ENCODE measurements around the gene MYRF.

MYRF gene

DNA sequence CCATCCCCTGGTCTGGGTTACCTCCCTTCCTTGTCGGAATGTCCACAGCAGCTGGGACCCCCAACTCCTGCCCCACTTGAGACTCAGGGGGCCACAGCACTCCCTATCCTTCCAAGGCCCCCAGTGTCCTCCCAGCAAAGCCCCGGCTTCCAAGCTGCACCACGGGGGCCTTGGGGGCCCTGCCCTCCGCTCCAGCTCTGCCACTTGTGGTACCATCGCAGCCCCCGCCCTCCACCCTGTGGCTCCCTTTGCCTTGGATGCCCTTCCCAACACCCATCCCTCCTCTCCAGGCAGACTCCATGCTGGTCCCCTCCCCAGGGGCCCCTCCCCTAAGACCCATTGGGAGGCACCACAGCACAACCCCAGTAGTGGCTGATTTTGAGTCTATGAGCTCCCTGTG is 22.7 kb downstream of the MYRF start:
- H3K27ac ChIP-seq: no peak overlapping the region
- H3K9me3 ChIP-seq (ENCODE audit: low read depth, low read length): no peaks in the 10 kb centered on the region
- no peak overlapping the region for H3K9ac ChIP-seq (ENCODE audit: insufficient read length)
- H3K36me3 ChIP-seq (ENCODE audit: insufficient read depth, low read length): no peaks in the 10 kb centered on the region
- H3K4me3 ChIP-seq: no peak overlapping the region
- no peak for DNase-seq (ENCODE audit: low read depth, low spot score)
- no peak for TF ChIP-seq FOXP2 (optimal IDR thresholded peaks at IDR 0.05; ENCODE audit: control extremely low read depth, extremely low read length, insufficient read depth)
- no peak for TF ChIP-seq EZH2 (IDR thresholded peaks at IDR 0.05)
- no peak for TF ChIP-seq POLR2AphosphoS5 (IDR thresholded peaks at IDR 0.05; ENCODE audit: borderline replicate concordance, low read depth, low read length)

- Histone ChIP-seq H3K9me3 (ENCODE audit: low read depth, low read length) (no peaks in the 10 kb centered on the region), H3K27ac (no peak overlapping the region), H3K4me3 (no peak overlapping the region), H3K9ac (ENCODE audit: insufficient read length) (no peak overlapping the region), H3K36me3 (ENCODE audit: insufficient read depth, low read length) (no peaks in the 10 kb centered on the region)
- no peak for TF ChIP-seq EZH2 (IDR thresholded peaks at IDR 0.05)
- no peak for TF ChIP-seq POLR2AphosphoS5 (IDR thresholded peaks at IDR 0.05; ENCODE audit: borderline replicate concordance, low read depth, low read length)
- TF ChIP-seq FOXP2 (optimal IDR thresholded peaks at IDR 0.05; ENCODE audit: control extremely low read depth, extremely low read length, insufficient read depth): no peak
- DNase-seq (ENCODE audit: low read depth, low spot score): no peak
Measured at GRCh38 chr11:61775606-61776554, 23.4 kb downstream of the MYRF start.

GRCh38 chr11:61776561-61777075 is 24.2 kb downstream of the MYRF start:
- Histone ChIP-seq H3K4me3 (no peak overlapping the region), H3K27ac (no peak overlapping the region), H3K9me3 (ENCODE audit: low read depth, low read length) (no peaks in the 10 kb centered on the region), H3K9ac (ENCODE audit: insufficient read length) (no peak overlapping the region), H3K36me3 (ENCODE audit: insufficient read depth, low read length) (no peaks in the 10 kb centered on the region)
- DNase-seq (ENCODE audit: low read depth, low spot score): no peak
- TF ChIP-seq EZH2 (IDR thresholded peaks at IDR 0.05): no peak
- TF ChIP-seq FOXP2 (optimal IDR thresholded peaks at IDR 0.05; ENCODE audit: control extremely low read depth, extremely low read length, insufficient read depth): no peak
- TF ChIP-seq POLR2AphosphoS5 (IDR thresholded peaks at IDR 0.05; ENCODE audit: borderline replicate concordance, low read depth, low read length): no peak

GRCh38 chr11:61777234-61778090 is 25.0 kb downstream of the MYRF start:
- Histone ChIP-seq H3K27ac (no peak overlapping the region), H3K9ac (ENCODE audit: insufficient read length) (no peak overlapping the region), H3K36me3 (ENCODE audit: insufficient read depth, low read length) (no peaks in the 10 kb centered on the region), H3K9me3 (ENCODE audit: low read depth, low read length) (no peaks in the 10 kb centered on the region), H3K4me3 (no peak overlapping the region)
- TF ChIP-seq EZH2 (IDR thresholded peaks at IDR 0.05) (no peak), FOXP2 (optimal IDR thresholded peaks at IDR 0.05; ENCODE audit: control extremely low read depth, extremely low read length, insufficient read depth) (no peak), POLR2AphosphoS5 (IDR thresholded peaks at IDR 0.05; ENCODE audit: borderline replicate concordance, low read depth, low read length) (no peak)
- no peak for DNase-seq (ENCODE audit: low read depth, low spot score)

- no peak overlapping the region for H3K9ac ChIP-seq (ENCODE audit: insufficient read length)
- no peak for DNase-seq (ENCODE audit: low read depth, low spot score)
- no peak overlapping the region for H3K4me3 ChIP-seq
- H3K9me3 ChIP-seq (ENCODE audit: low read depth, low read length): no peaks in the 10 kb centered on the region
- TF ChIP-seq EZH2 (IDR thresholded peaks at IDR 0.05): no peak
- no peak for TF ChIP-seq POLR2AphosphoS5 (IDR thresholded peaks at IDR 0.05; ENCODE audit: borderline replicate concordance, low read depth, low read length)
- no peak for TF ChIP-seq FOXP2 (optimal IDR thresholded peaks at IDR 0.05; ENCODE audit: control extremely low read depth, extremely low read length, insufficient read depth)
- H3K27ac ChIP-seq: no peak overlapping the region
- no peaks in the 10 kb centered on the region for H3K36me3 ChIP-seq (ENCODE audit: insufficient read depth, low read length)
Measured at GRCh38 chr11:61778357-61778886, 26.0 kb downstream of the MYRF start.

- Histone ChIP-seq H3K9me3 (ENCODE audit: low read depth, low read length) (no peaks in the 10 kb centered on the region), H3K4me3 (no peak overlapping the region), H3K36me3 (ENCODE audit: insufficient read depth, low read length) (no peaks in the 10 kb centered on the region), H3K27ac (no peak overlapping the region), H3K9ac (ENCODE audit: insufficient read length) (no peak overlapping the region)
- DNase-seq (ENCODE audit: low read depth, low spot score): no peak
- TF ChIP-seq EZH2 (IDR thresholded peaks at IDR 0.05) (no peak), FOXP2 (optimal IDR thresholded peaks at IDR 0.05; ENCODE audit: control extremely low read depth, extremely low read length, insufficient read depth) (no peak), POLR2AphosphoS5 (IDR thresholded peaks at IDR 0.05; ENCODE audit: borderline replicate concordance, low read depth, low read length) (no peak)
Measured at GRCh38 chr11:61778920-61779650, 26.6 kb downstream of the MYRF start.

- H3K4me3 ChIP-seq: no peak overlapping the region
- H3K9ac ChIP-seq (ENCODE audit: insufficient read length): no peak overlapping the region
- H3K27ac ChIP-seq: no peak overlapping the region
- no peak for DNase-seq (ENCODE audit: low read depth, low spot score)
- no peak for TF ChIP-seq EZH2 (IDR thresholded peaks at IDR 0.05)
- H3K36me3 ChIP-seq (ENCODE audit: insufficient read depth, low read length): peaks cover 3% of the 10 kb centered on the region; the same call in 1 of the 2 replicates
- H3K9me3 ChIP-seq (ENCODE audit: low read depth, low read length): no peaks in the 10 kb centered on the region
Measured at GRCh38 chr11:61779666-61780525, 27.5 kb downstream of the MYRF start.

Data from SK-N-MC (cell line).